ENCODE results near the gene ORAI2.

The ORAI2 gene

GRCh38 chr7:102467581-102468477, 34.5 kb downstream of the ORAI2 start:
- no peak for DNase-seq (ENCODE audit: low read depth)
- no peak for TF ChIP-seq CTCF (IDR thresholded peaks at IDR 0.05; ENCODE audit: control insufficient read depth, insufficient read depth, low read depth, low read length, missing control alignments)
- no peak overlapping the region for H3K4me3 ChIP-seq (ENCODE audit: control insufficient read depth, low read depth, low read length)

GRCh38 chr7:102468478-102469350, 35.3 kb downstream of the ORAI2 start:
- H3K4me3 ChIP-seq (ENCODE audit: control insufficient read depth, low read depth, low read length) = no peak overlapping the region
- no peak for TF ChIP-seq CTCF (IDR thresholded peaks at IDR 0.05; ENCODE audit: control insufficient read depth, insufficient read depth, low read depth, low read length, missing control alignments)
- DNase-seq (ENCODE audit: low read depth) = no peak

- no peak for DNase-seq (ENCODE audit: low read depth)
- H3K4me3 ChIP-seq (ENCODE audit: control insufficient read depth, low read depth, low read length) = no peak overlapping the region
- TF ChIP-seq CTCF (IDR thresholded peaks at IDR 0.05; ENCODE audit: control insufficient read depth, insufficient read depth, low read depth, low read length, missing control alignments) = no peak
Measured at GRCh38 chr7:102469351-102469971, 36.1 kb downstream of the ORAI2 start.

GRCh38 chr7:102469972-102470825, 36.8 kb downstream of the ORAI2 start:
- no peak for TF ChIP-seq CTCF (IDR thresholded peaks at IDR 0.05; ENCODE audit: control insufficient read depth, insufficient read depth, low read depth, low read length, missing control alignments)
- no peak overlapping the region for H3K4me3 ChIP-seq (ENCODE audit: control insufficient read depth, low read depth, low read length)
- no peak for DNase-seq (ENCODE audit: low read depth)

- no peak overlapping the region for H3K4me3 ChIP-seq (ENCODE audit: control insufficient read depth, low read depth, low read length)
Measured at GRCh38 chr7:102471791-102472125, 38.4 kb downstream of the ORAI2 start.

More at GRCh38 chr7:102471791-102472125, 38.4 kb downstream of the ORAI2 start:
- TF ChIP-seq CTCF (IDR thresholded peaks at IDR 0.05; ENCODE audit: control insufficient read depth, insufficient read depth, low read depth, low read length, missing control alignments) = no peak
- DNase-seq (ENCODE audit: low read depth) = no peak
